ENCODE measurements around the gene SLC9A5.

- no peak for TF ChIP-seq CTCF (conservative IDR thresholded peaks at IDR 0.05; ENCODE audit: low read depth, low read length)
- TF ChIP-seq EZH2 (IDR thresholded peaks at IDR 0.05; ENCODE audit: low read length, unreplicated experiment): no peak
- no peak for TF ChIP-seq EZH2phosphoT487 (IDR thresholded peaks at IDR 0.05; ENCODE audit: borderline replicate concordance, low read length)
These were observed 41.3 kb upstream of the SLC9A5 start for GRCh38 chr16:67207249-67208091.

All from PC-3 (cell line).